GM19395 (cell line): ENCODE results near the gene WFDC13.
"Not testable (repeated sequence)": the region's sequence is repeated elsewhere in the genome, so short reads cannot be mapped to it uniquely, and the experiment has no call there.

Experiments used
- ATAC-seq: cut with Tn5 transposase; IDR thresholded peaks from one replicate; pipeline ENCODE4 v1.9.1; 2021; ENCODE audit warnings: mild to moderate bottlenecking, moderate library complexity; ENCODE audit not compliant: unreplicated experiment

Gene WFDC13, protein sequence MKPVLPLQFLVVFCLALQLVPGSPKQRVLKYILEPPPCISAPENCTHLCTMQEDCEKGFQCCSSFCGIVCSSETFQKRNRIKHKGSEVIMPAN

DNA sequence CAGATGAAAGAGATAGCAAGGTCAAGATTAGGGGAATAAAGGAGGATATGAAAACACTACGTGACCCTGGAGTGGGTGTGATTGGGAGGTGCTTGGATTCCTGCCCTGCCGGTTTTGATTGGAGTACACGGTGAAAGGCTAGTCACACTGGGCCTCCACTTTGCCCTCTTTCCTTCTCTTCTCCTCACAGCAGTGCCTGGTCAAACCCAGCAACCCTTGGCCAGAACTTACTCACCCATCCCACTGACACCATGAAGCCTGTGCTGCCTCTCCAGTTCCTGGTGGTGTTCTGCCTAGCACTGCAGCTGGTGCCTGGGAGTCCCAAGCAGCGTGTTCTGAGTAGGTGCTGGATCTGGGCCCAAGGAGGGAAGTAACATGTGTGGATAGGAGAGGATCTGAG is at the start of gene WFDC13:
Gene WFDC13 (plus strand): TSS at position 166 of the 400 bp plus-strand sequence. CDS start 86 bp downstream, at position 252.
- no peak for ATAC-seq

DNA sequence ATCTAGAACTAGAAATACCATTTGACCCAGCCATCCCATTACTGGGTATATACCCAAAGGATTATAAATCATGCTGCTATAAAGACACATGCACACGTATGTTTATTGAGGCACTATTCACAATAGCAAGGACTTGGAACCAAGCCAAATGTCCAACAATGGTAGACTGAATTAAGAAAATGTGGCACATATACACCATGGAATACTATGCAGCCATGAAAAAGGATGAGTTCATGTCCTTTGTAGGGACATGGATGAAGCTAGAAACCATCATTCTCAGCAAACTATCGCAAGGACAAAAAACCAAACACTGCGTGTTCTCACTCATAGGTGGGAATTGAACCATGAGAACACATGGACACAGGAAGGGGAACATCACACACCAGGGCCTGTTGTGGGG is 44.8 kb upstream of the WFDC13 start:
- ATAC-seq = not testable (repeated sequence)

DNA sequence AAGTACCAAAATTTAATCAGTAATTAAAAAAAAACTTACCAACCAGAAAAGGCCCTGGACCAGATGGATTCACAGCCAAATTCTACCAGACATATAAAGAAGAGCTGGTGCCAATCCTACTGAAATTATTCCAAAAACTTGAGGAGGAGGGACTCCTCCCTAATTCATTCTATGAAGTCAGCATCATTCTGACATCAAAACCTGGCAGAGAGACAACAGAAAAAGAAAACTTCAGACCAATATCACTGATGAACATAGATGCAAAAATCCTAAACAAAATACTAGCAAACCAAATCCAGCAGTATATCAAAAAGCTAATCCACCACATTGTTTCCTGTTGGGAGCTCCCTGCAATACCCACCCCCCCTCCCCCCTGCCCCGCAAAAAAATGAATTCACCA is 31.7 kb upstream of the WFDC13 start, which contains the start of gene WFDC11:
Gene WFDC11 (minus strand): TSS at position 101 of the 400 bp plus-strand sequence. CDS start 19,639 bp downstream, outside the sequence.
- no peak for ATAC-seq

DNA sequence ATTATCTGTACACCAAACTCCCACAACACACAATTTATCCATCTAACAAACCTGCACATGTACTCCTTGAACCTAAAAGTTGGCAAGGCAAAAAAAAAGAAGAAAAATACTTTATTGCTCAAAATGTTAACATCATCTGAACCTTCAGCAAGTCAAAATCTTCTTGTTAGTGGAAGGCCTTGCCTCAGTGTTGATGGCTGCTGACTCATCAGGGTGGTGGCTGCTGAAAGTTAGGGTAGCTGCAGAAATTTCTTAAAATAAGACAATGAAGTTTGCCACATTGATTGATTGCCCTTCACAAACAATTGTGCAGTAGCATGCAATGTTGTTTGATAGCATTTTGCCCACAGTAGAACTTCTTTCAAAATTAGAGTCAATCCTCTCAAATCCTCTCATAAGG is 29.1 kb upstream of the WFDC13 start:
- ATAC-seq = no peak

- ATAC-seq = no peak
Observed at GRCh38 chr20:45679650-45680049, 22.2 kb upstream of the WFDC13 start.

GRCh38 chr20:45685896-45686295 is 15.9 kb upstream of the WFDC13 start:
- ATAC-seq = no peak

GRCh38 chr20:45693346-45693745 is 8.5 kb upstream of the WFDC13 start:
- ATAC-seq = not testable (repeated sequence)

GRCh38 chr20:45695496-45695895 is 6.3 kb upstream of the WFDC13 start:
- no peak for ATAC-seq

DNA sequence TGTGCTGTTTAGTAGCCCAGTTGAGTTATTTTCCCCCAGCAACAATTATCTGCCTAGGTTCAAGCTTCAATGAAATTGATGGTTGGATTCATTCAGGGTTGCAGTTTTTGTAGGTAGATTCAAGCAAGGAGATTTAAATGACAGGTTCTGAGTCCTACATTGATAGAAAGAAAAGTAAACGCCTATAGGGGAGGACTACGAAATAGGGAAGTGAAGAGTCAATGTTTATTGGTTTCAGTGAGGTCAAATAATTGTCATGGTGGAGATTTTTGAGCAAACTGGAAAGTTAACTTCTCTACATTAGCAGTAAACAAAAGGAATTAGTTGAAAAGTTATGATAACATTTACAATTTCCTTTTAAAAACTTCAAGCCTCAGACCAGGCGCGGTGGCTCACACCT is 734 bp upstream of the WFDC13 start:
- ATAC-seq = no peak

DNA sequence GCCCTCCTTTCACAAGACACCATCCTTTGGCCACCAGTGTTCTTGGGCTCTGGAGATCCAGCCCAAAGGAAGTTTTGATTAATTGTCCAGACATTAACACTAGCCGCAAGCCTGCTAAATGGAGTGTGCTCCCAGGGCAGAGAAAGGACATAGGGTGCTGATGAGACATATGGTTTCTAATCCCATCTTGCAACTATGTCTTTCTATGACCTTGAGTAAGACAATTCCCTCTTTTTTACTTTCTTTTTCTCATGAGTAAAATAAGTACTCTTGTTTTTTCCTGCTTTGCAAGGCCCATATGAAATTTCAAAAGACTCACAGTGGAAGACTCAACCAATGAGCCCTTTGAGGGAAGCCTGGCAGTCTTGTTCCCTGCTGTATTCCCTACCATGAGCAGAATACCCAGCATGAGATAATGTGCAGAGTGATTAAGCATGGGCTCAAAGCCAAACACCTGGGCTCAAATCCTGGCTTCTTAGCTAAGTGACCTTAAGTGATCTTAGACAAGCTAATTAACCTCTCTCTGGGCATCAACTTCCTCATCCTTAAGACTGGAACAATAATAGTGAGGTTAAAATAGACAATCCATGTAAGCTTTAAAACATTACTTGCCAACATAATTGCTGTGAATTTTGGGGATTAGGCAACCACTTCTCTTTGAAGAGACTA is 3.3 kb downstream of the WFDC13 start, which contains the start of gene WFDC10B:
Gene WFDC10B (minus strand): TSS at position 51 of the 669 bp plus-strand sequence. CDS start 19,027 bp downstream, outside the sequence.
- no peak for ATAC-seq

DNA sequence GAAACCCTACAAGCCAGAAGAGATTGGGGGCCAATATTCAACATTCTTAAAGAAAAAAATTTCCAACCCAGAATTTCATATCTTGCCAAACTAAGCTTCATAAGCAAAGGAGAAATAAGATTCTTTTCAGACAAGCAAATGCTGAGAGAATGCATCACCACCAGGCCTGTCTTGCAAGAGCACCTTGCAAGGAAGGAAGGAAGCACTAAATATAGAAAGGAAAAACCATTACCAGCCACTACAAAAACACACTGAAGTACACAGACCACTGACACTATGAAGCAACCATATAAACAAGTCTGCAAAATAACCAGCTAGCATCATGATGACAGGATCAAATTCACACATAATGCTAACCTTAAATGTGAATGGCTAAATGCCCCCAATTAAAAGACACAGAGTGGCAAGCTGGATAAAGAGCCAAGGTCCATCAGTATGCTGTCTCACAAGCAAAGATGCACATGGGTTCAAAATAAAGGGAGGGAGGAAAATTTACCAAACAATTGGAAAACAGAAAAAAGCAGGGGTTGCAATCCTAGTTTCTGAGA is 14.4 kb downstream of the WFDC13 start:
- not testable (repeated sequence) for ATAC-seq

- ATAC-seq = no peak
Observed at GRCh38 chr20:45722047-45722446, 20.2 kb downstream of the WFDC13 start, which contains the start of gene SPINT4. Gene SPINT4 (plus strand): TSS chr20:45722347. CDS start chr20:45722368, 21 bp downstream.

- ATAC-seq = no peak
Observed at GRCh38 chr20:45725134-45725533, 23.3 kb downstream of the WFDC13 start.

DNA sequence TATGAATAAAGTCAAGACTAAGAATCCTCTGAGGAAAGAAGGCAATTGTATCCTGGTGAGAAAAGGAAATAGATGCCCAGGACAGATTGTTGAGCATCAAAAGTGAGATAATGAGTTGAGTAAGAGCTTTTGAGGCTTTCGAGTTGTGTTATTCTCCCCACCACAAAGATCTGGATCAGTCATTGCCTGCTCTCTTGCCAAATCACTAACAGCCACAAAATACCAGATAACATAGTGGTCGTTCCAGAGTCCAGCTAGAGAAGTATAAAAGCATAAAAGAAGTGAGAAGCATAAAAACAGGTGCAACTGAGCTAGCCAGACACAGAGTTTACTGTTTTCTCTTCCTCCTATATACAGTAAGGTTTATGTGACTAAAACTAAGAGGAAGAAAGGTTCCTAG is 25.2 kb downstream of the WFDC13 start:
- no peak for ATAC-seq

- no peak for ATAC-seq
Observed at GRCh38 chr20:45732199-45732598, 30.4 kb downstream of the WFDC13 start.

- ATAC-seq = no peak
Observed at GRCh38 chr20:45735552-45735951, 33.7 kb downstream of the WFDC13 start.

DNA sequence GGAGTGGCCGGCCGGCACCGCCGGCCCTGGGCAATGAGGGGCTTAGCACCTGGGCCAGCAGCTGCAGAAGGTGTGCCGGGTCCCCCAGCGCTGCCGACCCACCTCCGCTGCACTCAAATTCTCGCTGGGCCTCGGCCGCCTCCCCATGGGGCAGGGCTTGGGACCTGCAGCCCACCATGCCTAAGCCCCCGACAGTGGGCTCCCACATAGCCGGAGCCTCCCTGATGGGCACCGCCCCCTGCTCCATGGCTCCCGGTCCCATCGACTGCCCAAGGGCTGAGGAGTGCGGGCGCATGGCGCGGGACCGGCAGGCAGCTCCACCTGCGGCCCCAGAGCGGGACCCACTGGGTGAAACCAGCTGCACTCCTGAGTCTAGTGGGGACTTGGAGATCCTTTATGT is 34.1 kb downstream of the WFDC13 start:
- ATAC-seq = no peak

- no peak for ATAC-seq
Observed at GRCh38 chr20:45742596-45742995, 40.8 kb downstream of the WFDC13 start.

DNA sequence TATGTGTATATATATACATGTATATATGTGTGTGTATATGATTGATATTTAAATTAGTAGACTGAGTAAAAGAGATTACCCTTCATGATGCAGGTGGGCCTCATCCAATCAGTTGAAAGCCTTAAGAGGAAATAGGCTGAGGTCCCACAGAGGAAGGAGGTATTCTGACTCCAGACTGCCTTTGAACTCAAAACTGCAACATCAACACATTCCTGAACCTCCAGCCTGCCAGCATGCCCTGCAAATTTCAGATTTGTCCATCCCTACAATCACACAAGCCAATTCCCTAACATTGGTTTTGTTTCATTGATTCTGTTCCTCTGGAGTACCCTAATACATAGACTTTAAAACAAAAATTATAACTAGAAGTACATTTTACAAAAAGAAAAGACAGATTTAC is 43.2 kb downstream of the WFDC13 start:
- ATAC-seq = no peak

DNA sequence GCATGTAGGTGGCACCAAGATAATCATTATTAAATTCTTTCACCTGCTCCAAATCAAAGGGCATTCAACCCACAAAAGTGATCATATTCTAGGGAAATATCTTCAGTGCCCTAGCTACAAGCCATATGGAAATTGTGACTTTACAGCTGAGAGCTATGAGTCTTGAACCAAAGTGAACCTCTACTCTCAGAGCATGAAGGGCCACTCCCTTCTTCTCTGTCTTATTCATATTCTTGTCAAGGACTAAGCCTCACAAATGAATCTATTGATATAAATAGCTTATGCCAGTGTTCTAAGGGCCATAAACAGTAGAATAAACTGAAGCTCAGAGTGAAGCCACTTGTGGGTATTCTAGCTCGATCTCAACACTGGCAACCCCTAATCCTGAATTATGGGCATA is 49.9 kb downstream of the WFDC13 start:
- ATAC-seq = no peak

DNA sequence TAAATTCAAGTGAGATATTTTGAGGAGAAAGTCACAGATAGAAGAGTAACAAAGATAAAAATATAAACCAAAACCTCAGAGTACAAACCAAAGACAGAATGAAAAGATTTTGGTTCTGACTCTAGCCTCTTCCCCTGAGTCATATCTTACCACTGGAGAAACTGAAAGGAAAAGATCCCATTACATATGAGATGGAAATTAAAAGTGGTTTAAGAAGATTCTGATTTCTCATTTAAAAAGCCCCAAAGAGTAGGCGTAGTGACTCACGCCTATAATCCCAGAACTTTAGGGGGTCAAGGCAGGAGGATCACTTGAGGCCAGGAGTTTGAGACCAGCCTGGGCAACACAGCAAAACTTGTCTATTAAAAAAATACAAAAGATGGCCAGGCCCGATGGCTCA is 50.9 kb downstream of the WFDC13 start:
- no peak for ATAC-seq

DNA sequence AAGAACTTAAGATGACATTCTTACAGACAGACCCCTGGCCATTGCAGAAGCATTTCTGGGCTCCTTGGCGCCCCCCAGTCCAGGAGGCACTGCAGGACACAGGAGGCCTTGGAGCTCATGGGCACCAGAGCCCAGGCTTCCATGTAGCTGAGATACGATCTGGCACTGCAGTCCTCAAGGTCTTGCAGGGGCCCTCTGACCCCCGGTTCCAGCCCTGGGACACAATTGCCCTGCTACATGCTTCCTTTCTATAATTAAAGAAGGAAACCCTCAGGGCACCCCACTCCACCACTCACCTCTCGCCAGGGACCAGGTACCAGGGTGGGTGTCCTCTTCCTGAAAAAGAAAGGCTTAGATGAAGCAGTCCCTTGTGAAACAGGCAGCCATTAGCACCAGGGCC is 56.3 kb downstream of the WFDC13 start:
- no peak for ATAC-seq
